B cell (primary cell): ENCODE data around the gene CERCAM. TPM values are rescaled to one million over a fixed set of nuclear protein-coding genes. Genes with fewer than 3 reads are reported as not detected.

Source experiments
- ATAC-seq: fragments of 200-7000 bp; cut with Tn5 transposase; one replicate; pipeline ENCODE4 v1.10.0; 2021; ENCODE audit warnings: low read depth, mild to moderate bottlenecking, moderate number of reproducible peaks, moderate library complexity
- CTCF ChIA-PET: fragments of 350-600 bp; sonication (Branson Sonifier 250); formaldehyde crosslinking; loops from one replicate; lab custom pipeline; 2021; ENCODE audit warnings: antibody characterized with exemption, inconsistent platforms; lab: Charles Lee
- POLR2A ChIA-PET: fragments of 350-600 bp; sonication (Branson Sonifier 250); formaldehyde crosslinking; loops from one replicate; lab custom pipeline; 2021; ENCODE audit warnings: antibody characterized with exemption; lab: Charles Lee
- DNase-seq: peaks from one replicate; pipeline ENCODE4 v3.0.0; 2013
- H2AFZ ChIP-seq: 2 replicates; pipeline ENCODE4 v1.6.1; 2012; ENCODE audit warnings: mild to moderate bottlenecking, low read depth, low read length; ENCODE audit not compliant: insufficient read depth, poor library complexity, severe bottlenecking
- H3K27ac ChIP-seq, 2 donors: 1 replicate in 1 of 2; 2 replicates in 1 of 2; pipeline ENCODE4 v1.5.1; 2012 to 2013; ENCODE audit warnings: low read length in 2 of 2, mild to moderate bottlenecking in 2 of 2, moderate library complexity in 1 of 2
- H3K27me3 ChIP-seq, 4 experiments: fragments of 200-600 bp in 1 of 4; sonication (generic) in 1 of 4; replicated peaks in 1 of 4; 1 replicate in 2 of 4; 2 replicates in 2 of 4; pipeline versions ENCODE4 v1.6.1 to v1.7.0; 2013 to 2016; ENCODE audit warnings: low read length in 3 of 4, mild to moderate bottlenecking in 2 of 4, mixed read lengths in 1 of 4, moderate library complexity in 1 of 4; ENCODE audit not compliant: insufficient read depth in 4 of 4, control insufficient read depth in 3 of 4; ENCODE audit errors: control extremely low read depth in 1 of 4
- H3K36me3 ChIP-seq, 2 experiments: replicated peaks in 1 of 2; 1 replicate in 1 of 2; 2 replicates in 1 of 2; pipeline versions ENCODE4 v1.6.1 to v1.7.1; 2013; ENCODE audit warnings: low read length in 1 of 2; ENCODE audit not compliant: insufficient read depth in 2 of 2, control insufficient read depth in 1 of 2; ENCODE audit errors: control extremely low read depth in 1 of 2, extremely low read depth in 1 of 2
- H3K4me1 ChIP-seq, 2 donors: fragments of 200-600 bp in 1 of 2; sonication (generic) in 1 of 2; 1 replicate in 1 of 2; 2 replicates in 1 of 2; pipeline versions ENCODE4 v1.5.1 to v1.6.1; 2013 to 2017; ENCODE audit warnings: low read length in 2 of 2; ENCODE audit not compliant: control insufficient read depth in 2 of 2, insufficient read depth in 2 of 2
- H3K4me2 ChIP-seq: replicated peaks from 2 replicates; pipeline ENCODE3; 2012; ENCODE audit warnings: mild to moderate bottlenecking, low read depth, low read length; ENCODE audit not compliant: poor library complexity, severe bottlenecking
- H3K4me3 ChIP-seq, 5 experiments: fragments of 200-600 bp in 1 of 5; sonication (generic) in 1 of 5; 1 replicate in 3 of 5; 2 replicates in 2 of 5; pipeline versions ENCODE4 v1.5.1 to v1.7.0; 2011 to 2016; ENCODE audit warnings: low read length in 4 of 5, mild to moderate bottlenecking in 4 of 5, low read depth in 2 of 5, control low read depth in 1 of 5, moderate library complexity in 1 of 5; ENCODE audit not compliant: insufficient read depth in 1 of 5; ENCODE audit errors: control extremely low read depth in 1 of 5, extremely low read depth in 1 of 5
- H3K79me2 ChIP-seq: fragments of 200-600 bp; sonication (generic); one replicate; pipeline ENCODE4 v1.6.0; 2016; ENCODE audit warnings: low read length; ENCODE audit not compliant: control insufficient read depth, insufficient read depth
- H3K9ac ChIP-seq: fragments of 200-600 bp; sonication (generic); 2 replicates; pipeline ENCODE4 v1.6.1; 2017; ENCODE audit warnings: mild to moderate bottlenecking, low read length, moderate library complexity
- H3K9me3 ChIP-seq, 3 donors: one replicate each; pipeline versions ENCODE4 v1.6.1 to v1.7.1; 2013; ENCODE audit warnings: low read length in 2 of 3; ENCODE audit not compliant: control insufficient read depth in 2 of 3, insufficient read depth in 1 of 3; ENCODE audit errors: control extremely low read depth in 1 of 3
- H4K20me1 ChIP-seq: 2 replicates; pipeline ENCODE4 v1.6.0; 2012; ENCODE audit warnings: mild to moderate bottlenecking, low read length; ENCODE audit not compliant: insufficient read depth, control insufficient read depth, poor library complexity, severe bottlenecking
- H3K27ac Mint-ChIP-seq: one replicate; pipeline ENCODE4 v1.8.0; 2021; ENCODE audit warnings: mixed read lengths
- H3K27me3 Mint-ChIP-seq: one replicate; pipeline ENCODE4 v1.8.0; 2021; ENCODE audit warnings: mixed read lengths
- H3K4me1 Mint-ChIP-seq: one replicate; pipeline ENCODE4 v1.8.0; 2021; ENCODE audit warnings: mixed read lengths
- H3K4me3 Mint-ChIP-seq: one replicate; pipeline ENCODE4 v1.8.0; 2021; ENCODE audit warnings: mixed read lengths
- H3K9me3 Mint-ChIP-seq: one replicate; pipeline ENCODE4 v1.8.0; 2022; ENCODE audit warnings: mixed read lengths; ENCODE audit not compliant: insufficient read depth
- EZH2 ChIP-seq: IDR thresholded peaks from 2 replicates; pipeline ENCODE4 v1.6.1; 2012; ENCODE audit warnings: borderline replicate concordance, low read depth, mild to moderate bottlenecking, moderate library complexity, low read length; ENCODE audit not compliant: insufficient read depth, poor library complexity, severe bottlenecking
- WGBS: methylation state at CpG from one replicate; pipeline ENCODE4 v1.1.5; 2013; ENCODE audit warnings: missing lambda C conversion rate; ENCODE audit not compliant: insufficient coverage; 5-methylcytosine and 5-hydroxymethylcytosine counted together
- intact Hi-C: fragments of 100-400 bp; cut with micrococcal nuclease; formaldehyde crosslinking; loops from one replicate; pipeline ENCODE4 v1.10.0; 2022
- polyA plus RNA-seq: library from polyadenylated mRNA; depleted of rRNA; stranded (reverse); fragments of >200 nt; gene quantifications from 2 replicates; pipeline ENCODE4 v1.2.3, GENCODE V29; 2012
- total RNA-seq, 2 donors: library from RNA; stranded (reverse); fragments of 120-200 nt in 1 of 2; gene quantifications; 1 replicate in 1 of 2; 2 replicates in 1 of 2; pipeline versions ENCODE4 v1.2.3 to v1.2.4, GENCODE V29; 2013 to 2022
- TF ChIP-seq, protein P1 (sequence below): fragments of 200-600 bp; IDR thresholded peaks from one replicate; pipeline ENCODE4 v1.8.0; 2022; ENCODE audit warnings: antibody characterized with exemption, mild to moderate bottlenecking

CERCAM gene
- total and polyA plus RNA-seq, 2 donors (not counting 1 experiment from before 2014, with no cell fraction given): 2.4 to 3.8 TPM

DNA sequence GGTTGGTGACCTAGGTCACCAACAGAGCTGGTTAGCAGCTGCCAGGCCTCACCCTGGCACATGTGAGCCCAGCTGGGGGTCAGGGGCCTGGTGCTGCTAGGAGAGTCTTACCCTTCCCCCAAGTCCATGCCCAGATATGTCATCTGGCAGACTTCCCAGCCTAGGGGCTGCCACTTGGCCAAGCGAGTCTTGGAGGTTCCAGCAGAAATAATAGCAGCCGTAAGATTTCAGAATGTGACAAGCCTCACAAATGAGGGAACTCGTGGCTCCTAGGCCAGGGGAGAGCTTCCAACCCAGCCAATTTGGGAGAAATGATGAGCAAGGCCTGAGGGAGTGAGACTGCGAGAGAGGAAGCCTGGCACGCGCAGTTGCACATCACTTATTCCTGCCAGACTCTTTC is 38.4 kb upstream of the CERCAM start:
- H3K4me2 ChIP-seq: no peak overlapping the region
- DNase-seq: no peak
- 100% methylated on average over 3 of the region's 6 CpGs for WGBS
- H3K36me3 ChIP-seq: peaks cover 1 to 61% of the 10 kb centered on the region in 2 experiments
- H3K9ac ChIP-seq: no peak overlapping the region
- H3K4me1 ChIP-seq: no peaks in the 10 kb centered on the region
- no peak overlapping the region for H3K4me3 ChIP-seq
- ATAC-seq: no peak
- no peak overlapping the region for H3K27ac Mint-ChIP-seq
- H3K27me3 ChIP-seq: no peaks in the 10 kb centered on the region
- no peak overlapping the region for H3K27ac ChIP-seq
- peaks cover 39% of the 10 kb centered on the region for H3K79me2 ChIP-seq
- H3K4me1 Mint-ChIP-seq: peaks cover 2% of the 10 kb centered on the region
- CTCF ChIA-PET: no interaction called here
- no peaks in the 10 kb centered on the region for H3K9me3 Mint-ChIP-seq
- TF ChIP-seq, protein P1, sequence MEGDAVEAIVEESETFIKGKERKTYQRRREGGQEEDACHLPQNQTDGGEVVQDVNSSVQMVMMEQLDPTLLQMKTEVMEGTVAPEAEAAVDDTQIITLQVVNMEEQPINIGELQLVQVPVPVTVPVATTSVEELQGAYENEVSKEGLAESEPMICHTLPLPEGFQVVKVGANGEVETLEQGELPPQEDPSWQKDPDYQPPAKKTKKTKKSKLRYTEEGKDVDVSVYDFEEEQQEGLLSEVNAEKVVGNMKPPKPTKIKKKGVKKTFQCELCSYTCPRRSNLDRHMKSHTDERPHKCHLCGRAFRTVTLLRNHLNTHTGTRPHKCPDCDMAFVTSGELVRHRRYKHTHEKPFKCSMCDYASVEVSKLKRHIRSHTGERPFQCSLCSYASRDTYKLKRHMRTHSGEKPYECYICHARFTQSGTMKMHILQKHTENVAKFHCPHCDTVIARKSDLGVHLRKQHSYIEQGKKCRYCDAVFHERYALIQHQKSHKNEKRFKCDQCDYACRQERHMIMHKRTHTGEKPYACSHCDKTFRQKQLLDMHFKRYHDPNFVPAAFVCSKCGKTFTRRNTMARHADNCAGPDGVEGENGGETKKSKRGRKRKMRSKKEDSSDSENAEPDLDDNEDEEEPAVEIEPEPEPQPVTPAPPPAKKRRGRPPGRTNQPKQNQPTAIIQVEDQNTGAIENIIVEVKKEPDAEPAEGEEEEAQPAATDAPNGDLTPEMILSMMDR: no peak
- no peak for TF ChIP-seq EZH2
- H3K4me3 Mint-ChIP-seq: no peak overlapping the region
- H3K27me3 Mint-ChIP-seq: no peaks in the 10 kb centered on the region
- POLR2A ChIA-PET: no interaction called here
- H4K20me1 ChIP-seq: peaks cover 66% of the 10 kb centered on the region
- intact Hi-C loops: no loop called here
- no peaks in the 10 kb centered on the region for H3K9me3 ChIP-seq
- H2AFZ ChIP-seq: no peak overlapping the region

DNA sequence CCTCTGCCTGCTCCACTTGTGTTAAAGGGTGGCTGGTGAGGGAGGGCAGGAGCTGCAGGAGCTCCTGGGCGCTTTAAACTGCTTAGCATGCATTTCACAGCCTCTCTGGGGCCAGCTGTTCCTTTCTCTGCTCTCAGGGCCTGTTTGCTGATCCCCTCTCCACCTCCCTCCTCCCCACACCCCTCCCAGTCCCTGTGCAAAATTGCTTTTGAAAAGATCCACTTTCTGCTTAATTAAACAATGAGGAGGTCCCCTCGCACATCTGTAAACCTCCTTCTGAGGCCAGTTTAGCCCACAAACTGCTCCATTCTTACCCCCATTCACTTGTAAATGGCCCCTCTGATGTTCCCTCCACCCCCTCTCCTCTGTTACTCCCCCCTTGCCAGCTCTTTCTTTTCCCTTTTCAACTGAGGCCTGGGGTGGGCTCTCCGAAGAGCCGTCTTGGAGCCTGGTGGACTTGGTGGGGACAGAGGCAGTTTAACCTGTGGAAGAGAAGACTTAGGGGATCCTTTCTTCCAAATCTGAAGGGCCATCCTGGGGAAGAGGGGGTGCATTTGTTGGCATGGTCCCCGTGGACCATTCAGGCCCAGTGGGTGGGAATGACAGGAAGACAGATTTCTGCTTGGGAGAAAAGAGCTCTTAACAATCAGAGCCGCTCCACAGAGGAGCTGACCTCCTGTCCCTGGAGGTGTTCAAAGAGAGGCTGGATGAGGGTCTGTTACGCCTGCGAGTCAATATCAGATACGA is 37.5 kb upstream of the CERCAM start:
- H3K36me3 ChIP-seq: peaks cover 1 to 64% of the 10 kb centered on the region in 2 experiments
- H3K9me3 Mint-ChIP-seq: no peaks in the 10 kb centered on the region
- no peak overlapping the region for H2AFZ ChIP-seq
- H3K9ac ChIP-seq: no peak overlapping the region
- no peak for TF ChIP-seq EZH2
- TF ChIP-seq, protein P1: no peak
- WGBS: 97% methylated on average over 7 of the region's 9 CpGs
- no peak overlapping the region for H3K27ac Mint-ChIP-seq
- no peaks in the 10 kb centered on the region for H3K9me3 ChIP-seq
- DNase-seq (no peak), ATAC-seq (no peak)
- no peaks in the 10 kb centered on the region for H3K27me3 ChIP-seq
- POLR2A ChIA-PET: interaction anchor here (0.5 kb wide), 1 partner anchor 205 kb away, joined by 6 read pairs; no protein-coding TSS in a partner anchor
- H3K4me2 ChIP-seq: no peak overlapping the region
- H3K4me1 ChIP-seq: no peaks in the 10 kb centered on the region
- H3K27me3 Mint-ChIP-seq: no peaks in the 10 kb centered on the region
- H3K4me3 ChIP-seq: no peak overlapping the region
- peaks cover 57% of the 10 kb centered on the region for H4K20me1 ChIP-seq
- intact Hi-C loops: no loop called here
- H3K79me2 ChIP-seq: peaks cover 31% of the 10 kb centered on the region
- no peak overlapping the region for H3K4me3 Mint-ChIP-seq
- peaks cover 2% of the 10 kb centered on the region for H3K4me1 Mint-ChIP-seq
- no peak overlapping the region for H3K27ac ChIP-seq
- CTCF ChIA-PET: no interaction called here
